ENCODE results near the gene ZFYVE9.

GRCh38 chr1:52334906-52335528 lies 193.1 kb downstream of the ZFYVE9 start:
- TF ChIP-seq POLR2AphosphoS5 (IDR thresholded peaks at IDR 0.05; ENCODE audit: borderline replicate concordance, low read depth, low read length), result no peak
- TF ChIP-seq EZH2 (IDR thresholded peaks at IDR 0.05), result no peak
